ENCODE data around the gene C1QTNF8.

GRCh38 chr16:1042866-1043265 lies 53.2 kb downstream of the C1QTNF8 start:
- no peak for TF ChIP-seq CTCF (IDR thresholded peaks at IDR 0.05; ENCODE audit: low read depth, low read length)
- no peak for TF ChIP-seq EZH2phosphoT487 (IDR thresholded peaks at IDR 0.05; ENCODE audit: low read depth)

Measured in OCI-LY3 (cell line).